HG03097 (cell line): ENCODE data around the gene PDE4B.

Source experiments
- ATAC-seq: cut with Tn5 transposase; IDR thresholded peaks from one replicate; pipeline ENCODE4 v1.9.1; 2021; ENCODE audit not compliant: unreplicated experiment, low FRiP score

Gene PDE4B

GRCh38 chr1:66371233-66372005 is 578.7 kb downstream of the PDE4B start:
- ATAC-seq = no peak

GRCh38 chr1:66372522-66373101 is 579.9 kb downstream of the PDE4B start:
- ATAC-seq = no peak

DNA sequence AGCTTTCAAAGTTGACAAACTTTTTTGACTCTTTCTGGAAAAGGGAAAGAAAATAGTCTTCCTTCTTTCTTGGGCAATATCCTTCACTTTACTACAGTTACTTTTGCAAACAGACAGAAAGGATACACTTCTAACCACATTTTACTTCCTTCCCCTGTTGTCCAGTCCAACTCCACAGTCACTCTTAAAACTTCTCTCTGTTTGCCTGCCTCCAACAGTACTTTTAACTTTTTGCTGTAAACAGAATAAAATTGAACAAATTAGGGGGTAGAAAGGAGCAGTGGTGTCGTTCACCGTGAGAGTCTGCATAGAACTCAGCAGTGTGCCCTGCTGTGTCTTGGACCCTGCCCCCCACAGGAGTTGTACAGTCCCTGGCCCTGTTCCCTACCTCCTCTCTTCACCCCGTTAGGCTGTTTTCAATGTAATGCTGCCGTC is 580.5 kb downstream of the PDE4B start:
- ATAC-seq = no peak

GRCh38 chr1:66374148-66374547 is 581.5 kb downstream of the PDE4B start:
- ATAC-seq = peak; percentile 35

GRCh38 chr1:66374561-66375111 is 581.9 kb downstream of the PDE4B start:
- peak; percentile 47 for ATAC-seq

- no peak for ATAC-seq
Observed at GRCh38 chr1:66375125-66375524, 582.4 kb downstream of the PDE4B start.

GRCh38 chr1:66380452-66381212 is 587.9 kb downstream of the PDE4B start:
- ATAC-seq = peak; percentile 88

DNA sequence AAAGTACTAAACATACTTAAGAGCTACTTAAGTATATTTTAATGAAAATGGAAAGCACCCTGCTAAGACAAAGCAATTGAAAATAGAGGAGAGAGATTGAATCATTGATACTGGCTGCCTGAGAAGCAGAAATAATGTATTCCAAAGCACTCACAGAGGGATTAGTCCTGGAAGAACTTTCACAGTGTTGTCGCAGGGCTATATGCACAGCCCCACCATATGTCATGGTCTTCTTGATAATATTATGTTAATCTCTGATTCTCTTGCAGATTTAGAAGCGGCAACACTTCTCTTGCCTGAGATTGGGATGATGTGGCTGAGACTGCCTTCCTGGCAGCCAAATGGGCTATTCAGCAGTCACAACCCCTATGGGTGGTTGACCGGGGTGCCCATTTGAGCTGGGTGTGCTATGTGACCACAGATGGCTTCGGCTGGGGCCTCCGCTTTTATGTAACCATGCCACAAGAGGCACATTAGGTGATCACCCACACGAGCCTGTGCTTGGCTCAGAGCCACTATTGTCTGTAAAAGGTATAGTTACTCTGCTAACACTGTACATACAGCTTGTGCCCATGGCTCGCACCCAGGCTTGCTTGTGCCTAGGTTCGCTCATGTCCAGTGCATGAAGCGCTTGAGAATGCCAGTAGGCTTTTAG is 589.1 kb downstream of the PDE4B start:
- no peak for ATAC-seq

DNA sequence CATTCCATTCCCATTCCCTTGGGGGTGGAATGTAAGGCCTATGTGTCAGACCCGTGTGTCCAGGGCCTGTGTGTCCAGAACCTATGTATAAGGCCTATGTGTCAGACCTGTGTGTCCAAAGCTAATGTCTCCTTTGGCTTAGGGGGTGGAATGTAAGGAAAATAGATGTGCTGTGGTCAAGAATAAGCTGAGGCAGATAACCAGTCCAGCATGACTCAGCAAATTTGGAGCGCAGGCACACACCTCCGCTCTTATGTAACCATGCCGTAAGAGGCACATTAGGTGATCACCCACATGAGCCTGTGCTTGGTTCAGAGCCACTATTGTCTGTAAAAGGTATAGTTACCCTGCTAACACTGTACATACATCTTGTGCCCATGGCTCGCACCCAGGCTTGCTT is 590.5 kb downstream of the PDE4B start:
- no peak for ATAC-seq

DNA sequence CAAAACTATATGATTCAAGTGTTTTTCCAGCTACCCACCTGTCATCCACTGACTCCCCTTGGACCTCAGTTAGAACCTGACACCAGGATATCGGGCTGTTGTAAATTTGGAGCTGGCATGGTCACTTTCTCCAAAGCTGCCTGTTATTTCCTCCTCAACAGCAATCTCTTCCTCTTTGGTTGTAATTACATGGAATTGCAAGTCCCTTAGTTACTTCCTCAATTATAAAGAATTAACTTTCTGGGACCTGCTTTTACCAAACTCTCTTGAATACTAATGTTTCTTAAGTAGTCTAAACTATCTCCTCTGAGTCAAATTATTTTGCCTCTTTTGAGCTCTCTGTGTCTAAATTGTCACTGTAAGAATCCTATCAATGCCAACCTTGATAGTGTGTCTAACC is 590.9 kb downstream of the PDE4B start:
- ATAC-seq = no peak

- no peak for ATAC-seq
Observed at GRCh38 chr1:66384258-66384921, 591.7 kb downstream of the PDE4B start.

- ATAC-seq = no peak
Observed at GRCh38 chr1:66386712-66387111, 594.0 kb downstream of the PDE4B start.

DNA sequence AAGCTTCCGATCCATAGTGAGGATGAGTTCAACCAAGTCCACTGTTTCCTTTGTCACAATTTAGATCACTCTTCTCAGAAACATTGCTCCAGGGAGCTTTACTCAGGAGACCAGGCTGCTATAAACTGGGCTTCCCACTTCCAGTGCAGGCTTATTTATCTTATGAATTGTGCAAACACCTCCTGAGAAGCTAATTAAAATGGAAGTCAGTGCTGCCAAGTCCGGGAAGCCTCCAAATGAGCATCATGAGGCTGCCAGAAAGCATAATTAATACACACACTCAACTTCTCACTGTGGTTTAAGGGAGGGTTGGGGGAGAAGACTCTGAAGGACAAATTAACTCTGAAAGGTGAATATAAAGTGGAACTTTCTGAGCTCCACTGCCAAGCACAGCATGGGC is 596.2 kb downstream of the PDE4B start:
- ATAC-seq = no peak

DNA sequence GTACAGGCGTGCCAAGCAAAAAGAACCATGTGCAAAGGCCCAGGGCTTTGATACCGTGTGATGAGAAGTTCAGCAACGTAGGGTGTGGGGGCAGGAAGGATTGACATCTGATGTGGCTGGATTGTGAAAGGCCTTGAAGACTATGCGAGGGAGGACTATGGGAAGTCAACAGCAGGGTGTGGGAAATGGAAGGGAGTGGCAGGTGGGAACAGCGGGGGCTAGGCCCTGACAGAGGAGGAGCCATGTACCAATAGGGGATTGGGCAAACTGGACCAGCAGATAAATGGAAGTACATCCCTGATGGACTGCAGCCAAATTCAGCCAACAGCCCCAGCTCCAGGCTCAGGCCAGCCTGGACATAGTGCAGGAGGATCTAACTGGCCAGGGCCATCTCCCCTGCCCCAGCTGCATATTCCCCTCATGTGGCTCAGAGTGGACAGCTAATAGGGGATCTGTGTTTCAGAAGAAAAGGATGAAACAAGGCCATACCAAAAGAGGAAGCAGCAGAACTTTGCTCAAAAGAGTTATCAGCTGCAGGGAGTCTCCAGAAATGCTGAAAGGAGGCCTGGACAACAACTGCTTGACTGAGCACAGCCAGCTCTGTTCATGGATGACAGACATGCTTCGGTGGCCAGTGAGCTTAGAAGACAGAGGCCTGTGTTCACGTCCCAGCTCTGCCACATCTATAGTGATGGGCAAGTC is 601.0 kb downstream of the PDE4B start:
- ATAC-seq = no peak

GRCh38 chr1:66394603-66395002 is 601.9 kb downstream of the PDE4B start:
- no peak for ATAC-seq

DNA sequence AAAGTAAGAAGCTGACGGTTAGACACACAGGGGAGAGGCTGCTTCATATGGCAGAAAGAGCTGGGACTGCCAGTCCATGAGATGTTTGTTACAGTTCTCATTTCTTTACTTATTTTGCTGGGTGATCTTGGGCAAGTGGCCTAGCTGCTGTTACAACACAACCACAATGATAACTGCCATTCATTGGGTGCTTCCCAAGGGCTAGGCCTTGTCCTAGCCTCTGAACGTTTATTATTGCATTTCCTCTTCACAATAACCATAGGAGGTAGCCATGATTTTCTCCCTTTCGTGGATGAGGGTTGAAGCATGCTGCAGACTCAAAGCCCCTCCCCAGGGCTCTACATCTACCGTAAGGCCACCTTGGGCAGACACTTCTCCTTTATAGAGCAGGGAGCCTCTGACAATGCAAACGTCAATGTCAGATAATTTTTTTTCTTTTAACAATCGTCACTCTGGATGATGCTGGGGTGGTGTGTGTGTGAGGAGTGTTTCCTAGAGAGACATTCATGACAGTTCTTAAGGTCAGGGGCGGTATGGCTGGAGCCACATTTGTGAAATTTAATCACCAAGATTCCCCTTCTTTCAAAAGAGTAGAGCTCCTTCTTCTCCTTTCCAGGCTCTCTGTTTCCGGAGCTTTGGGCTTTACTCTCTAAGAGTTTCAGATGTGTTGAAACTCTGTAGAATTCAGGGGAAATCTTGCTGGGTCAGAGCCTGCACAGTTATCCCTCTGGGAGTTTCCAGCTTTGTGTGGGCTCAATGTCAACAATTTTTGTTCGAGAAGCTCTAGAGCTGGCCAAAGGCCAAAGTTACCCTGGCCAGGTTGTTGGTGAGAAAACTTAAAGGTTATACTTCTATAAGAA is 602.7 kb downstream of the PDE4B start:
- ATAC-seq = peak; percentile 8

GRCh38 chr1:66396212-66396890 is 603.7 kb downstream of the PDE4B start:
- ATAC-seq = peak; percentile 41

- peak; percentile 26 for ATAC-seq
Observed at GRCh38 chr1:66397192-66397591, 604.5 kb downstream of the PDE4B start.
